Astrocyte of the cerebellum (primary cell): ENCODE measurements around the gene PTEN.

ENCODE experiments used
- DNase-seq: peaks from one replicate; pipeline ENCODE4 v3.0.0-alpha.2; 2011; ENCODE audit warnings: low read depth
- H3K4me3 ChIP-seq: 2 replicates; pipeline ENCODE4 v1.5.1; 2011; ENCODE audit warnings: mild to moderate bottlenecking, low read depth, low read length, moderate library complexity
- CTCF ChIP-seq: IDR thresholded peaks from 2 replicates; pipeline ENCODE4 v1.5.1; 2012; ENCODE audit warnings: low read length, low read depth, moderate library complexity, mild to moderate bottlenecking; ENCODE audit errors: missing control alignments
- in situ Hi-C: cut with HindIII; loops from 2 replicates; pipeline ENCODE4 v1.10.0; 2017; ENCODE audit warnings: low sequenced_read_pairs

Gene PTEN

GRCh38 chr10:87863053-87863943 is at the start of gene PTEN, which contains the start of gene KLLN:
TSS of gene PTEN (plus strand) at chr10:87863625. CDS start at chr10:87864470, 845 bp downstream.
TSS of gene KLLN (minus strand) at chr10:87863533. CDS start at chr10:87862487, 1,046 bp downstream.
- no peak for TF ChIP-seq CTCF
- DNase-seq, result peak; percentile 79
- in situ Hi-C loops, result loop anchor here (25.0 kb wide), 2 partner anchors 374 to 549 kb away; no protein-coding TSS in a partner anchor
- peak within 1 kb of the TSS; percentile 91 for H3K4me3 ChIP-seq

DNA sequence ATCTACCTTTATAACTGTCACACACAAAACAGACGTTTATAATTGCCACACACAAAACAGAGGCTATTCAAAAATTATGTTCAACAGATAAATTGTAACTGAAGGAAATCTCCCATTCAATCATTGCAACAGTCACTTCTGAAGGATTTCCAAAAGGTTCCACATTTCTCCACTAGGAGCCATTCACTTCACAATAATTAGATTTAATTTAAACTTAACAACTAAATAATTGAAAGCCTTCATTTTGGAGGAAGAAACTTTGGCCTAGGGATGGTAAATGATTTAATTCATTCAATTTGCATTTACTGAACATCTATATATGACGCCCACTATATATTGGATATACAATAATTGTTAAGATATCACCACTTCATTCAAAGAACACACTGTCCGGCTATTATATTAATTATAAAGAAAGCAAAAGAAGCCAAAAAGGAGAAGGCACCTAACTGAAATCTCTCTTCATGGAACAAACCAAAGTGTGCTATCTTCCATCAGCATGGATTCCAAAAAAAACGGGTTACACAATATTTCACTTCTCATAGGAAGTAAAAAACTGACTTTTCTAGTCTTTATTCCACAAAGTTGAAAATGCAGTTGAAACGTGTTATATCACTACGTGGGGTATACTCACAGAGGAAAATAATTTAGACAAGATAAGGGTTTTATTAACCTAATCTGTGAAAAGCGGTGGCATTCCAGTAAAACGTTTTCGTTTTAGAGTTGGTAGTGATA is 47.1 kb upstream of the PTEN start:
- no peak for DNase-seq
- TF ChIP-seq CTCF, result no peak
- peak overlapping the region; percentile 78 for H3K4me3 ChIP-seq
- in situ Hi-C loops, result no loop called here

GRCh38 chr10:87816898-87817608 is 46.4 kb upstream of the PTEN start:
- DNase-seq, result no peak
- no peak for TF ChIP-seq CTCF
- in situ Hi-C loops, result no loop called here
- H3K4me3 ChIP-seq, result peak overlapping the region; percentile 78

DNA sequence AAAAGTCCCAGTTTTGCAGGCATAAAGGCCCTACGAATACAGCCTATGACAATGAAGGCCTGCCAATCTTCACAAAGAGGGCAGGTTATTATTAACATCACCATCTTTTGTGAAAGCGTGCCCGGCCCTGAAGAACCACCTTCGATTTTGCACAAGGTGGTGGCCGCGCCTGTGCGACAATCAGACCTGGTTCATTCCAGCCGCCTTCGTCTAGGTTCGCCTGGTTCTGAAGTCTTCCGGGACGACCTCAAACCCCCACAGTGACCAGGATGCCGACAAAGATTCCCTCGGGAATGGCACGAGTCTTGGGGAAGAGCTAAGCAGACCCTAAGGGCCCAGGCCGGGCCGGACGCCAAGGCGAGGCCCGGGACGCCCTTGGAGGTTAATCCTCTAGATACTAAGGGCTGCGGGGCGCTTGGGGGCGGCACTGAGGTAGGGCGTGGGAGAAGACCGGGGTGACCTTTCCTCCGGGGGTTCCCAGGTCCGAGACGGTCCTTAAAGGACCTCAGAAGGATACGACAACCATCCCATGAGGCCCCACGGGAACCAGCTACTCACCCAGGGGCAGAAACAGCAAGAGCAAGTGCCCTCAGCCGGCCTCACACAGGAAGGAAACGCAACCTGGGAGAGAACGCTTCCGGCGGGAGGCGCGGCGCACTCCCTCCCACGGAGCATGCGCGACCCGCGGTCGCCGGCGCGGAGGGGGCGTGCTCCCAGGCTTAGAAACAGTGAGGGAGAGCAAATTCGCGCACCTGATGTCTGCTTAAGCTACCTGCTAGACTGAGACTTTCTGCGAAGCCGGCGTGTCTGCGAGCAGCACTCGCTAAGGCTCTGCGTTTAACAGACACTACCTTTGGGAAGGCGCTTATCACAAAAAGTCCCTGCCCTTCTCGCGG is 45.6 kb upstream of the PTEN start, which contains the start of gene ATAD1:
Gene ATAD1, minus strand, starts transcription at position 618 of the 896 bp plus-strand sequence. CDS start 3,627 bp downstream, outside the sequence.
- TF ChIP-seq CTCF, result peak; percentile 45
- H3K4me3 ChIP-seq, result peak within 1 kb of the TSS; percentile 78
- in situ Hi-C loops, result no loop called here
- DNase-seq, result peak; percentile 32

DNA sequence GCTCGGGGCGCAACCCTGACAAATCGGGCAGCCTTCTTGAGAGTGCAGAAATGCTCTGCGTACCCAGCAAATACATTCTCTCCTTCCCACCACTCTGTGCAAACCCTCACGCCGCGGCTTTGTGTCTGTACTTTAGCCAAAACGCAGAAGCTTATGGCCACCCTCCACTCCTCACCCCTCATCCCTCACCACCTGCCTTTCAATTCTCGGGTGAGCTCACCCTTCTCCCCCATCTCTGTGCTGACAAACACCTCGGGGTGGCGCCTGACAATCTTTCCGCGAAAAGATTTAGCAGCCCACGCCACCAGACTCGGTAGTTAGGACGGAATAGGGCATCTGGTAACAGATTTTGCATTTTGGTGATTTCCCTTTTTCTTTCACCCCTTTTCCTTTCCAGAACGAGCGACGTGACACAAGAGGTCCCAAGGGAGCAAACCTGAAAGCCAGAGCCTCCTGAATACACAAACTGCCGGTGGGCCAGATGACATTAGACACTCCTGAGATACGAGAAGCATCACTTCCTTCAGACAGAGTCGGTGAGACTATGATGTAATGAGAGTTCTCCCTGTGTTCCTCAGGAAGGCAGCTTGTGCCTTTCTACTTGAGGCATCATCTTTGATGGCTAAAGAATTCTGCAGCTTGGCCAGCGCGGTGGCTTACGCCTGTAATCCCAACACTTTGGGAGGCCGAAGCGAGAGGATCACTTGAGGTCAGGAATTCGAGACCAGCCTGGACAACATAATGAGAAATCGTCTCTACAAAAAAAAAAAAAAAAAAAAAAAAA is 44.7 kb upstream of the PTEN start:
- H3K4me3 ChIP-seq, result peak overlapping the region; percentile 78
- DNase-seq, result no peak
- in situ Hi-C loops, result no loop called here
- TF ChIP-seq CTCF, result no peak
